Hematopoietic multipotent progenitor cell treated with erythropoietin and hydrocortisone succinate and interleukin-3 and kit ligand, for 6 days (in vitro differentiated cells): ENCODE data around the gene PCP4.
A peak's percentile ranks its signal among the peaks of the same experiment; 100 is the strongest.

Experiments
- DNase-seq: peaks from one replicate; pipeline ENCODE4 v3.0.0-alpha.2; 2015

PCP4 gene

DNA sequence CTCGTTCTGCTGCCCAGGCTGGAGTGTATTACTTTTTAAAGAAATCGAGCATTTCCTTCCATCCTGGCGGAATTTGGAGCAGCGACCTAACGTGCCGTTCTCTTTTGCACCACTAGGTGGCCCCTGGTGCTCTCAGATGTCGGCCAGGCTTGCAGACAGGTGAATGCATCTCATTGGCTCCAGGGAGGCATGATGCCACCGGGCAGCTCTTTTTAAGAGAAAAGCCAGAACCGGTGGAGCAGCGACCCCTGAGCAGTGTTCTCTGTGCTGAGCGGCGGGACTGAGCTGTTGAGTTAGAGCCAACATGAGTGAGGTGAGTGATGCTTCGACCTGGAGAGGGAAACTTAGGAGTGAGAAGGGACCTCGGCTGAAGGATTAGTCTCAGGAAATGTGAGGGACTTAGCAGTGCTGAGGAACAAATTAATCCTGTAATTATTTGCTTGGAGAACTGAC is at the start of gene PCP4:
Gene PCP4, plus strand, starts transcription at position 241 of the 453 bp plus-strand sequence. Its CDS starts 64 bp downstream, at position 305.
- peak; percentile 67 for DNase-seq

DNA sequence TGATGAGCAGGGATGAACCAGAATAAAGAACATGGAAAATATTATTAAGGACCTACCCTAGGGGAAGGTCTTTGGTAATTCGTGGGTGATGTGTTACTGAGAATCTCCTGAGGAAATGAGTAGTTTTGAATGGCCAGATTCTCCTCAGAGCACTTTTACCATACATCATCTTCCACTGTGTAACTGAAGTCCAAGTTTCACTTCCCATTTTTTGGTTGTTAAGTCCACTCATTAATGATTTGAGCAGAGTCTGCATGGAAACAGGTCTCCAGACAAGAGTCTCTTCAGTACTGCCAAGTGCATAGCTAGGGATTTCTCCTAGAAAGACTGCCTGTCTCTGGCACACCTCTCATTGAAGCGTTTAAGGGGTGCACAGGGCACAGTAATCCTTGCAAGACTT is 48.7 kb upstream of the PCP4 start:
- no peak for DNase-seq

DNA sequence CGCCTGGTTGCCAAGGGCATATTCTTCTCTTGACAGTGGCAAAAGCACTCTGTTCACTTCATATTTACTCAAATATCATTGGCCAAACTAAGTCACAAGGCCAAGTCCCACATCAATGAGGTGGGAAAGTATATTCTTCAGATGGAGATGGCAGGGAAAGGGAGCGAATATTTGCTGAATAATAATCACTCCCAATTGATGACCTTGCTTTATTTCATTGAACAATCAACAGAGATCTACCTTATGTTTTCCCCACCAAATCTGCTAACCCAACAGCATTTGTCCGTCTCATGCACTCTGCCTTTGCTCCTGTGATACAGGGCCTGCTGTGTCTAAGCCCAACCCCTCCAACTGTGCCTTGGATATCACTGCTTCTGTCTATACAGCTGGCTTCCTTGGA is 45.2 kb upstream of the PCP4 start:
- no peak for DNase-seq

DNA sequence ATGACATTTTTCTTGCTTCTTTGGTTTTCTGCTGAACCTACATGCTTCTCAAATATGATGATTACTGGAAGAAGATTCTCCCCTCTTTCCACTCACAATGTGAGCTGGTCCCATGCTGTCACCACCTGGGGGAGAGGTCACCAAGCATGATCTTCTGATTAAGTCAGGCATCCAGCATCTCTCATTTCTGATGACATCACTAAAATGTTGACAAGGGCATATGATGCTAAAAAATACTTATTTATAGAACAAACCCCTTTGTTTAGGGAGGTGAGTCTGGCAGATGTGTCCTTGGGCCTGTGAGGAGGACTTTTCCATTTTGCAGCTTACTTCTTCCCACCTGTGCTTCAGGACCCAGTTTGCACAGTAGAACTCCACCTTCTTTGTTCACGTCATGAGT is 42.0 kb upstream of the PCP4 start:
- DNase-seq: no peak

DNA sequence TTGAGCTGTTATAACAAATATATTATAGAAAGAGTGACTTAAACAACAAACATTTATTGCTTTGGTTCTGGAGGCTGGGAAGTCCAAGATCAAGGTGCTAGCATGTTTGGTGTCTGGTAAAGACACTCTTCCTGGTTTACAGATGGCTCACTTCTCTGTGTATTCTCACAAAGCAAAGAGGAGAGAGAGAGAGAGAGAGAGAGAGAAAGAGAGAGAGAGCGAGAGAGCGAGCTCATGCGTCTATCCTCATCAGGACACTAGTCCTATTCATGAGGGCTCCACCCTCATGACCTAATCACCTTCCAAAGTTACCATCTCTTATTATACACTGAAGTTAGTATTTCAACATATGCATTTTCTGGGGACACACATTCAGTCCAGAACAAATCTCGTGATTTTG is 32.7 kb upstream of the PCP4 start:
- no peak for DNase-seq

DNA sequence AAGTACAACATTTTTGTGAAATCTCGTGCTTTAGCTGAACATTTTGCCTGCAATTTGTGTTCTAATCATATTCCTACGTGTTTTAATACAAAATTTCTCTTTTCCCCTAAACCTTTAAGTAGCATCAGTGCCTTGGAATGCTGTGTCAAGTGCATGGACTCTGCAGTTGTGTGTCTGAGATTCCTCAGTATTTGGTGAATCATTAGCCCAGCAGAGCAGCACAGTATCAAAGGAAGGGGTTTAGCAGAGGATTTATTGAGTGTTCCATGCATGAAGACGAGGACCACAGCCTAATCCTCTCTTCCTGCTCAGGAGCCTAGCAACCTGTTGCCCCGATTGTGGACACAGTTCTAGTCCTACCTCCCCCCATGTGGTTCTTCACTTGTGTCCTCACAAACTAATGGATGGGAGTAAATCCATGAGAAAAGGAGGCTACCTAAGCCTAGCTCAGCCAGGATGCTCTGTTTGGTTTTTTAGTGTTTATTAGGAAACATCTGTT is 29.3 kb upstream of the PCP4 start:
- no peak for DNase-seq

DNA sequence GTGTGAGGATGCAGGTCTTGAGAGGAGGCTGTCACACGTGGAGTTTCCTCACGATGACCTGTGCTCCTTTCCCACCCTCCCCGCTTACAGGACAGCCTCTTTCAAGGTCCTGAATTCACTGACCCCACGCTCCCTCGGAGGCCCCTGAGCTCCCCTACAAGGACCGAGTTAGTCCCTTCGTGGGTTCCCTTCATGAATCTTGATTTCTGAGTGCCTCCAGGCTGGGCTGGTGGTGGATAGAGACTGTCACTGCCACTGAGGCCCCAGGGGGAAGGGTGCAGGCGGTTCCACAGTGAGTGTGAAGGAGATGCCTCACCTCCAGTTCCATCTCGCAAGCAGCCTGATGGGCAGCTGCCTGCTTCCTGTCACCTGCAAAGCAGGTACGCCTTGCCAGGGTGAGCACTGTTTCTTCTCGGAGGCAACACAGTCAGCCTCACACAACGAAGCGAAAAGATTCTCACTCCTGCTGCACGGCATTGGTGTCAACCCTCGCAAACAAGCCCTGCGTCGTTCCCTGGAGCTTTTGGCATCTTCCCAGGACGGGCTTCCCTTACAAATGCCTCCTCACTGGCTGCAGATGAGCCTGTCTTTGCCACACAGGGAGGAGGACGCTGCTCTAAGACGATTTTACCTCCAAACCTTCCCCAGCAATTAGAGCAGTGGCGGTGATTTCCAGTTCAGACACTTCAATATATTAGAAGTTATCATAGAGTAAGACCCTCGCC is 26.7 kb upstream of the PCP4 start:
- no peak for DNase-seq

DNA sequence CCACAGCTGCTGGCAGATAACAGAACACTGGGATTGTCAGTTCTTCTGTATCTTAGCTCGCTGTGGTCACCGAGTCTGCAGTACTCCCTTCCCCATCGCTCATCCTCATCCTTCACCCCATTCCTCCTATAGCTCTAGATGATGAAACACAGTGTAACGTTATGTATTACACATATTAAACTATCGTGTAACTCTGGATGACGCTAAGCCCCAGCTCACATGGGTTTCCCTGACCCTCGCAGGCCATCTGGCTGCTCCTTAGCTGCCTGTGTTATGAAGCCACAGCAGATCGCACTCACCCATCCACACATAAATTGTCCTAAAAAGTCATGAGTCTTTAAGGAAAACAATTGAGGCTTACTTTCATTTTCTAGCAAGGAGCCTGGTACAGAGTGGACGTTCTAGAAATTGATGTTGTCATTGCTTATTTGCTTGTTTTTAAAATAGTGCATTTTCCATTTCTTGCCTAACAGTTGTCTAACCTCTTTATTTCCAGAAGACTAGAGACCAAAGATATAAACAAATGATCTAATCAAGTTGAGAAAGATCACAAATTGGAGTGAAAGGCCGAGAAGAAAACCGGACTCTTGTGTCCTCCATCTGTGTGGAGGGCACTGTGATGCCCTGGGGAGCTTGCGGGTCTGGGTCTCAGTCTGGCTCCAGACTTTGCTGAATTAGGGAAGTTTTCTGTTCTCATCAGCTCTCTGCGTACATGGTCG is 24.3 kb upstream of the PCP4 start:
- DNase-seq: no peak

DNA sequence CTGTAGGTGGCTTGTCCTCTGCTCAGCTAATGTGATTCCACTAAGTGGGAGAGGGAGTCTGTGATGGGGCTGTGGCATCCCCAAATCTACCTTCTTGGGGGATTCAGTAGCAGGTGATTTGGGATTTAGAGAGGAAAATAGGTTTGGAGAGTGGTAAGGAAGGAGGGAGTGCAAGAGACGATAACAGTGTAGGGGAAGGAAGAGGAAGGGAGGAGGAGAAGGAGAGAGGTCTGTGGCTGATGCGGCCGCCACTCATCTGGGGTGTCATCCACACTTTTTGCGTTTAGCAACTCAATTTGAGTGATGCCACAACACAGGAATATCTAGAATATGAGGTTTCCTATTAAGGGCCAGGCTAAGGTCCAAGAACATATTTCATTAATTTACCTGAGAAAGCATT is 23.8 kb upstream of the PCP4 start:
- DNase-seq: no peak

DNA sequence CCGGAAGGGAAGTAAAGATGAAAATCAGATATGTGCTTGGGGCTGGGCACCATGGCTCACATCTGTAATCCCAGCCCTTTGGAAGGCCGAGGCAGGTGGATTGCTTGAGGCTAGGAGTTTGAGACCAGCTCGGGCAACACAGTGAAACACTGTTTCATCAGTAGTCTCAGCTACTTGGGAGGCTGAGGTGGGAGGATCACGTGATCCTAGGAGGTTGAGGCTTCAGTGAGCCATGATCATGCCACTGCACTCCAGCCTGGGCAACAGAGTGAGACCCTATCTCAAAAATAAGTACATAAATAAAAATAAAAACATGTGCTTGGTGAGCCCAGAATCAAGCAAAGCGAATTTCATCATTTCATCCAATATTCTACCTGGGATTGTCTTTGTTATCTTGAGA is 23.3 kb upstream of the PCP4 start:
- DNase-seq: no peak

DNA sequence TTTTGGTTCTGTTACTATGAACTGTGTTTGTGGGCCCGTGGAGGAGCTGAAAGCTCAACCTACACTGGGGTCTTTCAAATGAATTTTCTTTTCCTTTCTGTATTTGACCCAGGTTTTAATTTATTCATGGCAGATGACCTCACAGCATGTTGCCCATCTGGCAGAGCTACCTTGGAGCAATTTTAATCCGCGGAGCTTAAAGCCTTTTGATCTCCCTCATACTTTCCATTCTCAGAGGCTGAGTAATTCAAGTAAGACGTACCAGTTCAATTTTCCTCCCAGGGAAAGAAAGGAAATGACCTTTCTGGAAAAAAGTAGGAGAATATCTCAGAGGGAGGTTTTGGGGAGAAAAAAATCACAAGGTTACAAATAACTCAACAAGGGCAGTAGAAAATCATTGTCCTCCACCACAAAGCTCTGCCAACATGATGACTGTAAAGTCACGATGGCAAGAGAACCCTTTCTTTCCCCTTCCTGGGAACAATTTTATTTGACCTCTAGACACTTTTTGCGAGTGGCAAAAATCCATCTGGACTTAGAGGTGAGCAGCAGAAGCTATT is 21.6 kb upstream of the PCP4 start:
- DNase-seq: no peak

DNA sequence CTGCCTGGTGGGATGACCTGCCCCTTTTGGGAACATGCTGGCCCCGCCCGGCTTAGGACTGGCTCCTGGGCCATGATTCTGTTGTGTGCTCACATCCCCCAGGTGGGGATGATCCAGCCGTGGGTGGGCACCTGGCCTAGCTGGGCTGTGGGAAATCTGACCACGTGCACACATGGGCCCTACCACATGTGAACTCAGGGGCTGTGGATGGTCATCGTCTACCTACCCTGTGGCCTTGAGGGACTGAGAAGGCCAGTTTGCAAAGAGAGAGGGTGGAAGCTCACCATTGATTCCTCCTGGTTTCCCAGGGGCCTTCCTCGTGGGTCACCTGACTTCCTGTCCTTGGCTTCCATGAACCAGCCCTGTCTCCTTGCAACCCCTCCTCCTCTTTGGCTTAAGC is 19.4 kb upstream of the PCP4 start:
- DNase-seq: no peak

DNA sequence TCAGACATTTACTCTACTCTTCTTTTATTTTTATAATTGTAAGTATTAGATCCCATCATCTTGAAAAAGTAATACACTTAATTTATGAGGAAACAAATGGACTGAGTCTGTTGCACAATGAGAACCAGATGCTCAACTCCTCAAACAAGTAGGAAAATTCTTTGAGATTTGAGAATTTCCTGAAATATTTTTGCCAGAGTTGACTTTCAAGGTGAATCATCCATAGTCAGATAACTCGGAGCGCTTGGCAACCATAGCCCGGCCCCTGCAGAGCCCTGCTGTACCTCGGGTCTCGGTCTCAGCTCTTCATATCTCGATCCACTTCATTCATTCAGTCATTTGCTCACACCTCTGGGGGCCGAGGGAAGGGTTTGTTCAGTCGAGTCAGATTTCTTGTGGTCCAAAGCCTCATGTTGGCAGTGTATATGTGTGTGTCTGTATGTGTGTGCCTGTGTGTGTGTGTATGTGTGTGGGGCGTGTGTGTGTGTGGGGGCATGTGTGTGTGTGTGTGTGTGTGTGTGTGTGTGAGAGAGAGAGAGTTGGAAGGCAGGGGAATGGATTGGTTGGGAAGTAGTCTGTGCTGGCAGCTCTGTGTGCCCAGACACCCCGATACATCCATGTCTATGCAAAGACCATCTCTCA is 18.1 kb upstream of the PCP4 start:
- DNase-seq: no peak

DNA sequence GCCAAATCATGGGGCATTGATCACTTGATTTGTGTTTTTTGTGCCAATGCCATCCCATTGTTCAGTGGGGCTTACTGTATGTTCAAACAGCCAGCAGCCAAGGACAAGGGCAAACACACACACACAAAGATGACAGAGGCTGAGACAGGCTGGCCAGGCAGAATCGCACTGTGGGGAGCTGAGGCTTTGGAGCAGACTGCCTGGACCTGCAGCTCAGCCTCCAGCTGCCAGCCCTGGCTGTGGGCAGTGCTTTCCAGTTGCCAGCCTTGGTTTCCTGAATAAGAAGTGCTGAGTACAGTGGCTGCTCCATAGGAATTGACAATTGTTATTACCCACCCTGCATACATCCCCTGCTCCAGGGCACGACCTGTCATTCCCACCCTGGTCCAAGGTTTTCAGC is 16.9 kb upstream of the PCP4 start:
- no peak for DNase-seq

DNA sequence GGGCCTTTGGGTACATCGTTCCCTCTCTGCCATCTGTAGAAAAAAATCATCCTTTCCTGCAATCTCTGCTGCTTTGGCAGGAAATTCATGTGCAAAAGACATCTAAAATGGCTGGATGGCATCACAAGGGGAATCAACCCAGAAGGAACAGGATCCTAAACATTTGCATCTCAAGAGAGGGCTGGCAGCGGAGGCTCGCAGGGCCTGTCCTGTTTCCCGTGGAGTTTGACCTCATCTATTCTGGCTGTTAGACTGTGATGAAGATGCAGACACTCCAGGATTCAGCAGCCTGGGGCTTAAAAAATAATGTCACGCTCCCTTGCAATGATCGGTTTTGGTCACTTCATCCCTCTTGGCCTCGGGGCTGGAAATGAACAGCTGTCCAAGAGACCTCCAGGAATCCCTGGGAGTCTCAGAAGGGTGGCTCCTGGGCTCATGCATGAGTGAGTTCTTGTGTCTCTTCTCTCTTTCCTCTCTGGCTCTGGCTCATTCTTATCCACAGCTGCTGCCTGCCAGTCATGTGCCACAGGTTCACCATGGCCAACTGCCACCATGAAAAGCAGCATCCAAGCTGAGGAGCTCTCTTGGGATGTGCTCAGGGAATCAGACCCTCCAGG is 16.1 kb upstream of the PCP4 start:
- no peak for DNase-seq

DNA sequence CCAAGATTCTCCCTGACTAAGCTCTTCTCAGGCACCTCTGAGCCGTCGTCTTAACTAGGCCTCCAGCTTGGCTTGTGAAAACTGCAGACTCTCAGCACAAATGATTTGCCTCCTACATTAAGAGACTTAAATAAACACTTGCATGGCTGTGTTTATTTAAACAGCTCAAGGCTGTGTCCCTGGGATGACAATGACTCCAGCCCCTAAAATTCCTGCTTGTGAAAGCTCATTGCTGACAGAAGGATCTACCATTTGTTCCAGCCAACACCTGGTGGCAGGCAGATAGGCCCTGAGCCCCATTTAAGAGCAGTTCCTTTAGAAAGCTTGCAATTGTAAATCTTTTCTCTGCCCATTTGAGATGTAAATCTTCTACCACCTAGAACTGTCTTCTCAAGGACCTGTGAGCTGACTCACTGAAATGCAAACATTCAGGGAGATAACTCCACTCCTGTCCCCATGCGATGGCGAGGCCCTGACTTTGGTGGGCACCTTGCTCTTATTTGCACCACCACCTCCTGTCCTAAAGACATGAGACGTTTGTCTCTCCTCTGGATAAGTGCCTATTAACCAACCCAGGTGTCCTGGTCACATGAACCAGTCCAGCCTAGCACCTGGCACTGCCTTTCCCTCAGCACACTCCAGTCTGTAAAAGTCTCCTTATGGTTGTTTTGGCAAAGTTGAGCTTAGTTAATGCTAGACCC is 15.1 kb upstream of the PCP4 start:
- DNase-seq: no peak

DNA sequence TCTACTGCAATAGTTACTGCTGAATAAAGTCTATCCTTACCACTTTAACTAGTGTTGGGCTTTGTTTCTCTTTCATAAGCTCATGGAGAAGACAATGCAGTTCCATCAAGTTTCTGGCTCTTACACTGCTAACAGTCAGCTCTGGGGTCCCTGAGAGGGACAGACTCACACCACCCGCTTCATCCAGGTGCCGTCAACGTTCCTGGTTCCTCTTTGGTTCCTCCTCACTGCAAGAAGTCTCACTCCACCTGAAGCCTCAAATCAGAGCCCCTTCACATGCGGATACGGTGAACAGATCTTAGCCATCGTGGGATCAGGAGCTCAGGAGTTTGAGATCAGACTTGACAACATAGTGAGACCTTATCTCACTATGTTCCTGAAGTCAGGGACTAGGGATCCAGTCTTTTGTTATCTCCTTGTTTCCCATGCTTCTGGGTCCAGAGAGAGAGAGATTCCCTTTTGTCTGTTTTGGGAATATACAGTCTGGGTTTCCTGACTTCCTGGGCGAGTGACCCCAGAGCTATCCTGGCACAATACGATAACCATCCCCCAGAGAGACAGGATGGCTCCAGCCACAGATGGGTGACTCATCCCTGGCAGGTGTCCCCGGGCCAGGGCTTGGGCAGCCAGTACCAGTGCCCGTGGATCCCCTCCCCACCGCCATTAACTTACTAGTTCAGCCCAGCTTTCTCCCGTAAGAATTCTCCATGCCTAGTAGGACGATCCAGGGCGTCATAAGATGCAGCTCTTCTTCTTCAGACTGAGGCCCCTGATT is 14.3 kb upstream of the PCP4 start:
- no peak for DNase-seq

DNA sequence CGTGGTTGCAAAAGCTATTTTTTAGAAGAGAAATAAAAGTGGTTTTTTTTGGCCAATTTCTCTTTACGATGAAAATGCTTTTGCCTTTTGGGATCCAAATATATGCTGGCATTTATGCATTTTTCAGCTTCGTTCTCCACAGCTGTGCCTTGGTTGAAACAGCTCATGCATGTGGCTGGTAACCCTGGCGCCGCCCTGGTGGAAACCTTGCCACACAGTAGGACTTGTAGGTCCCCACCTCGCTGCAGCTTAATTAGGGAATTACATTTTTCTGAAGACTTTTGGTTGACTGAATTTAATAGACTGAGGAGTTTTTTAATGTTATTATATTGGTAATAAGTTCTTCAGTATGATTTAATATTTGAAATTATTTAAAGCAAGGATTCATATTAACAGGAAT is 12.7 kb upstream of the PCP4 start:
- no peak for DNase-seq

DNA sequence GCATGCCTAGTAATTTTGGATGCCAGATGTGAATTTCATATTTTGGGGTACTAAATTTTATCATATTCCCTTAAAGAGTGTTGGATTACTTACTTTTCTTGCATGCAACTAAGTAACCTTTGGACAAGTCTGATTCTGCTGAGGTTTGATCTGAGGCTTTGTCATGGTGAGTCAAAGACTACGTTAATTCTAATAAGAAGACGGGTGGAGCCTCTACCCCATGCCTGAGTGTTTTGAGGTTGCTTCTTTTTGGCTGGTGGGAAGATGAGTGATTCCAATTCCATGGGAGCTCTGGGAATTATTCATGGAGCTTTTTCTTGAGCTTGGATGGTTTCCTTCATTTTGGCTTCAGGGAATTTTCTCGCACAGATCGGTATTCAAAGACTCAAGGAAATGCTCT is 11.6 kb upstream of the PCP4 start:
- DNase-seq: no peak

DNA sequence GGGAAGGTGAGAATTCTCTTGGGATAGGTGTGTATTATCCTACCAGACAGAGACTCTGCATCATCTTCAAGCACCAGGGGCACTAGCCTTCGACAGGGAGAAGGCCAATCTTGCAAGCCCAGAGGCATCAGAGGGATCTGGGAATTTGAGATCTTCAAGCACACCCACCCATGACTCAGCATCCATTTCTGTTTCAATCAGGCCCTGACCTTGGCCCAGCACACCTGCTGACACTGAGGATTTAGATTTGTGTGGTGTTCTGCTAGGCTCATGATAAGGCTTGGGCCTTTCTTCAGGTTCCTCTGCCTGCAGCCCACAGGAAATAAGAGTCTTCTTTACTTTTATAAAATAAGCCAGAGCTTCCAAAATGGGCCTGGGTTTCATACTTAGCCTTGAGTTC is 6.6 kb upstream of the PCP4 start:
- DNase-seq: no peak

DNA sequence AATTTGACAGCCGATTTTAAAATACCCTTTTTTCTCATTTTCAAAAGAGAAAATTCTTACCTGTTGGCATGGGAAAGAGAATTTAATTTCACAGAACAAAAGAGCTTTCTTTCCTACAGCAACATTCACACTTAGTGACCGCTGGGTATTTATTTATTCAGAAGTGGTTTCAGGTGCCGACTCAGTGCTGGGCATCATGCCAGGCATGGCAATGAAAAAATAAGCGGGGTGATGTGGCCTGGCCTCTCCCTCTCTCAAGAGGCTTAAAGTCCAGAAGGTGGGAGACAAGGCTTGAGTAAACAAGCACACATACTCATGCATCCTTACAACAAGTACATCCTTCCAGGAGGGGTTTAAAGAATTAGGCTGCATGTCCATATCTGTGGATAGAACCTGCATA is 4.1 kb upstream of the PCP4 start:
- DNase-seq: no peak

DNA sequence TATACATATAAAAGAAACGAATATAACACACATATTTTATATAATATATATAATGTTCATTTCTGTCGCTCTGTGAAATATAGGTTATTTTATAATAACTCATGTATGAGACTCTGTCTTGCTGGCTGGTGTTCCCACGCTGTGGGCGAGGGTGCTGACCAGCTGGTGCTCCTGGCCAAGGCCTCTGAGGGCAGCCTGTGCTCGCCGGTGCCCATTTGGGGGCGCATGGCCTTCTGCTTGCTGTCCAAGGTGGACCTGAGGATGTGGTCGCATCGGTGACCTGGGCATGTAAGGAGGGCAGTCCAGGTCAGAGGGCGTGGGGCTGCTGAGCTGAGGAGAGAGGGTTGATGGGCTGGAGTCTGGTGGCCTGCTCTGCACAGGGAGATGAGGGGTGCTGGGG is 1.1 kb upstream of the PCP4 start:
- no peak for DNase-seq
